Endothelial cell of umbilical vein (primary cell): ENCODE results near the gene IGSF10. TPM values are rescaled to one million over a fixed set of nuclear protein-coding genes. Genes with fewer than 3 reads are reported as not detected.

Source experiments
- BruUV-seq: library from RNA; stranded (reverse); fragments of 400-500 nt; replicated peaks from 2 replicates; lab custom pipeline; 2021; lab: Mats Ljungman, UMichigan
- CTCF ChIA-PET: fragments of 300-600, 350-600 bp; sonication (Branson Sonifier 250); formaldehyde crosslinking; loops from one replicate; lab custom pipeline; 2021; ENCODE audit warnings: antibody characterized with exemption, inconsistent platforms; lab: Charles Lee
- POLR2A ChIA-PET: fragments of 300-600, 350-600 bp; sonication (Branson Sonifier 250); formaldehyde crosslinking; loops from one replicate; lab custom pipeline; 2021; ENCODE audit warnings: antibody characterized with exemption, inconsistent platforms; lab: Charles Lee
- DNase-seq: peaks from one replicate; pipeline ENCODE4 v3.0.0-alpha.2; 2011; ENCODE audit warnings: low read depth, low spot score
- FAIRE-seq: peaks from 2 replicates; lab custom pipeline; 2011; peaks lifted over from hg19 to GRCh38; lab: Jason Lieb, UNC
- H2AFZ ChIP-seq: 2 replicates; pipeline ENCODE4 v1.6.0; 2012; ENCODE audit warnings: low read depth, low read length, control low read depth, inconsistent platforms
- H3K27ac ChIP-seq: 2 replicates; pipeline ENCODE4 v1.5.1; 2011; ENCODE audit warnings: low read depth, mild to moderate bottlenecking, control low read depth, low read length, moderate library complexity; ENCODE audit not compliant: insufficient read depth
- H3K27me3 ChIP-seq, 2 experiments: 2 replicates each; pipeline versions ENCODE4 v1.6.0 to v1.6.1; 2011; ENCODE audit warnings: low read length in 2 of 2, mixed read lengths in 1 of 2; ENCODE audit not compliant: control insufficient read depth in 2 of 2, insufficient read depth in 2 of 2
- H3K36me3 ChIP-seq, 2 experiments: 2 replicates in 1 of 2; 3 replicates in 1 of 2; pipeline ENCODE4 v1.5.1; 2011; ENCODE audit warnings: low read length in 2 of 2, mild to moderate bottlenecking in 1 of 2, moderate library complexity in 1 of 2; ENCODE audit not compliant: control insufficient read depth in 2 of 2, insufficient read depth in 2 of 2; ENCODE audit errors: extremely low read depth in 1 of 2
- H3K4me1 ChIP-seq: 3 replicates; pipeline ENCODE4 v1.5.1; 2011; ENCODE audit warnings: mild to moderate bottlenecking, low read length; ENCODE audit not compliant: control insufficient read depth, insufficient read depth; ENCODE audit errors: extremely low read depth
- H3K4me2 ChIP-seq: 2 replicates; pipeline ENCODE4 v1.6.1; 2011; ENCODE audit warnings: low read length, control low read depth, mixed read lengths; ENCODE audit not compliant: insufficient read depth
- H3K4me3 ChIP-seq, 3 experiments: fragments of 200-600 bp in 1 of 3; sonication (generic), shearing (Covaris generic) in 1 of 3; replicated peaks in 1 of 3; 2 replicates each; pipeline ENCODE4 v1.5.1; 2011 to 2016; ENCODE audit warnings: control low read depth in 3 of 3, low read length in 3 of 3, mild to moderate bottlenecking in 2 of 3, inconsistent platforms in 1 of 3, low read depth in 1 of 3, moderate library complexity in 1 of 3; ENCODE audit not compliant: insufficient read depth in 1 of 3
- H3K79me2 ChIP-seq: 2 replicates; pipeline ENCODE4 v1.6.0; 2012; ENCODE audit warnings: low read length, inconsistent platforms; ENCODE audit not compliant: control insufficient read depth, insufficient read depth
- H3K9ac ChIP-seq: replicated peaks from 2 replicates; pipeline ENCODE3; 2011; ENCODE audit warnings: low read length, control low read depth; ENCODE audit not compliant: insufficient read depth; ENCODE audit errors: extremely low read depth
- H3K9me1 ChIP-seq: replicated peaks from 3 replicates; pipeline ENCODE4 v1.6.0; 2011; ENCODE audit warnings: mild to moderate bottlenecking, low read length; ENCODE audit not compliant: control insufficient read depth, insufficient read depth; ENCODE audit errors: extremely low read depth
- H3K9me3 ChIP-seq: replicated peaks from 2 replicates; pipeline ENCODE4 v1.5.1; 2012; ENCODE audit warnings: low read length, inconsistent platforms; ENCODE audit not compliant: control insufficient read depth, insufficient read depth
- H4K20me1 ChIP-seq: replicated peaks from 2 replicates; pipeline ENCODE3; 2011; ENCODE audit warnings: mild to moderate bottlenecking, low read length; ENCODE audit not compliant: control insufficient read depth, insufficient read depth; ENCODE audit errors: extremely low read depth
- EZH2 ChIP-seq: IDR thresholded peaks from 2 replicates; pipeline ENCODE4 v1.6.1; 2012; ENCODE audit warnings: borderline replicate concordance, low read depth, mild to moderate bottlenecking, moderate library complexity, low read length, inconsistent platforms; ENCODE audit not compliant: severe bottlenecking
- FOS ChIP-seq: IDR thresholded peaks from 2 replicates; pipeline ENCODE4 v1.6.1; 2011; ENCODE audit warnings: mild to moderate bottlenecking, low read length, moderate library complexity, borderline replicate concordance; ENCODE audit not compliant: insufficient read depth
- GATA2 ChIP-seq: IDR thresholded peaks from 2 replicates; pipeline ENCODE4 v1.7.0; 2011; ENCODE audit warnings: low read depth, mild to moderate bottlenecking, moderate library complexity, mixed read lengths, low read length; ENCODE audit not compliant: insufficient read length, insufficient read depth
- MYC ChIP-seq: IDR thresholded peaks from one replicate; pipeline ENCODE4 v1.6.1; 2011; ENCODE audit warnings: mild to moderate bottlenecking, low read depth, low read length
- POLR2A ChIP-seq: IDR thresholded peaks from 2 replicates; pipeline ENCODE4 v1.6.1; 2012; ENCODE audit warnings: low read depth, mild to moderate bottlenecking, control low read depth, low read length
- POLR2AphosphoS5 ChIP-seq: IDR thresholded peaks from 2 replicates; pipeline ENCODE4 v1.6.1; 2012; ENCODE audit warnings: low read depth, mild to moderate bottlenecking, control low read depth, low read length, moderate library complexity; ENCODE audit not compliant: insufficient read depth
- dilution Hi-C: fragments of 300-500 bp; cut with MboI; formaldehyde crosslinking; loops from one replicate; pipeline ENCODE4 v1.15.0; 2019; ENCODE audit warnings: low sequenced_read_pairs; ENCODE audit not compliant: extremely low pct_ligation_motif_present
- intact Hi-C: fragments of 100-400 bp; cut with micrococcal nuclease; formaldehyde crosslinking; loops from one replicate; pipeline ENCODE4 v1.10.0; 2022
- polyA plus RNA-seq, 4 experiments: library from polyadenylated mRNA; depleted of rRNA in 3 of 4; stranded (reverse) in 3 of 4; unstranded in 1 of 4; fragments of >200 nt; gene quantifications; 2 replicates each; pipeline versions ENCODE4 v1.2.1 to v1.2.3, GENCODE V29; 2011 to 2012; ENCODE audit warnings: missing spikeins in 1 of 4
- total RNA-seq: library from RNA; stranded (reverse); gene quantifications from 2 replicates; pipeline ENCODE4 v1.2.3, GENCODE V29; 2021
- TF ChIP-seq, protein P1 (sequence below), 2 donors: IDR thresholded peaks; 1 replicate in 1 of 2; 2 replicates in 1 of 2; pipeline ENCODE4 v1.5.1; 2011; ENCODE audit warnings: low read length in 2 of 2, mild to moderate bottlenecking in 2 of 2, moderate library complexity in 2 of 2, control low read depth in 1 of 2, inconsistent platforms in 1 of 2, low read depth in 1 of 2; ENCODE audit not compliant: insufficient read depth in 1 of 2; ENCODE audit errors: extremely low read depth in 1 of 2
- TF ChIP-seq, protein P2 (sequence below): IDR thresholded peaks from 2 replicates; pipeline ENCODE4 v1.6.1; 2011; ENCODE audit not compliant: insufficient read depth, insufficient read length

Gene IGSF10
- total and polyA plus RNA-seq, 2 donors (not counting 3 experiments of a cell fraction or from before 2014, with no cell fraction given), result 0.01 TPM; not detected in 1

DNA sequence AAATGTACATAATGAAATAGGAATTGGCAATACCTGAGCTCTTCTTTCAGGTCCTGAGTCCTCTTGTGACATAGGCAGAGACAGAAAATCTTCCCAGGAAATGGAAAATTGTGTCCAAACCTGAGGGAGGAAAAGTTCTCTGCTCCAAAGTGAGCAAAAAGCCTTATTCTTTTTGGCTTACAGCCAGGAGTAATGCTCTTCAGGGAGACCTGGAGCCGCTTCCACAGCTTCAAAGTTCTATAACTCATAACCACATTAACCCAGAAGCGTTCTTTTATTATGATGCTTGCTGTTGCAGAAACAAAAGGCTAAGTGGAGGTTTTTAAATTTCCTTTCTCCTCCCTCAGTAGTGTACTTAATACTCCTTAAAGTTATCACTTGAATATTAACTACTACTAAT, 633 bp downstream of the IGSF10 start:
- ChIA-PET CTCF (interaction anchor here (0.7 to 2.0 kb wide), 7 partner anchors 9 to 379 kb away, joined by 3 to 7 read pairs (median 3); no protein-coding TSS in a partner anchor), POLR2A (no interaction called here)
- H3K9me3 ChIP-seq, result no peaks in the 10 kb centered on the region
- peaks cover 3% of the 10 kb centered on the region for H3K4me1 ChIP-seq
- peaks cover 23 to 41% of the 10 kb centered on the region in 2 experiments for H3K27me3 ChIP-seq
- H3K79me2 ChIP-seq, result no peaks in the 10 kb centered on the region
- H3K4me3 ChIP-seq, result no peak overlapping the region
- H3K9me1 ChIP-seq, result no peaks in the 10 kb centered on the region
- TF ChIP-seq FOS, result no peak
- TF ChIP-seq POLR2AphosphoS5, result no peak
- no peak for TF ChIP-seq MYC
- TF ChIP-seq, protein P1, sequence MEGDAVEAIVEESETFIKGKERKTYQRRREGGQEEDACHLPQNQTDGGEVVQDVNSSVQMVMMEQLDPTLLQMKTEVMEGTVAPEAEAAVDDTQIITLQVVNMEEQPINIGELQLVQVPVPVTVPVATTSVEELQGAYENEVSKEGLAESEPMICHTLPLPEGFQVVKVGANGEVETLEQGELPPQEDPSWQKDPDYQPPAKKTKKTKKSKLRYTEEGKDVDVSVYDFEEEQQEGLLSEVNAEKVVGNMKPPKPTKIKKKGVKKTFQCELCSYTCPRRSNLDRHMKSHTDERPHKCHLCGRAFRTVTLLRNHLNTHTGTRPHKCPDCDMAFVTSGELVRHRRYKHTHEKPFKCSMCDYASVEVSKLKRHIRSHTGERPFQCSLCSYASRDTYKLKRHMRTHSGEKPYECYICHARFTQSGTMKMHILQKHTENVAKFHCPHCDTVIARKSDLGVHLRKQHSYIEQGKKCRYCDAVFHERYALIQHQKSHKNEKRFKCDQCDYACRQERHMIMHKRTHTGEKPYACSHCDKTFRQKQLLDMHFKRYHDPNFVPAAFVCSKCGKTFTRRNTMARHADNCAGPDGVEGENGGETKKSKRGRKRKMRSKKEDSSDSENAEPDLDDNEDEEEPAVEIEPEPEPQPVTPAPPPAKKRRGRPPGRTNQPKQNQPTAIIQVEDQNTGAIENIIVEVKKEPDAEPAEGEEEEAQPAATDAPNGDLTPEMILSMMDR (IDR thresholded peaks at IDR 0.05; ENCODE audit: extremely low read depth in 1 of 2, insufficient read depth in 1 of 2, low read depth in 1 of 2, low read length in 2 of 2), result no peak
- no peak for TF ChIP-seq POLR2A
- FAIRE-seq (no peak), DNase-seq (no peak)
- no peaks in the 10 kb centered on the region for H3K36me3 ChIP-seq
- dilution Hi-C loops (no loop called here), intact Hi-C loops (loop anchor here (10.0 kb wide), 1 partner anchor 1115 kb away; no protein-coding TSS in a partner anchor)
- no peak overlapping the region for H3K27ac ChIP-seq
- H3K9ac ChIP-seq, result no peak overlapping the region
- no peak overlapping the region for H3K4me2 ChIP-seq
- no TSS peak for BruUV-seq
- H2AFZ ChIP-seq, result no peak overlapping the region
- H4K20me1 ChIP-seq, result no peaks in the 10 kb centered on the region

DNA sequence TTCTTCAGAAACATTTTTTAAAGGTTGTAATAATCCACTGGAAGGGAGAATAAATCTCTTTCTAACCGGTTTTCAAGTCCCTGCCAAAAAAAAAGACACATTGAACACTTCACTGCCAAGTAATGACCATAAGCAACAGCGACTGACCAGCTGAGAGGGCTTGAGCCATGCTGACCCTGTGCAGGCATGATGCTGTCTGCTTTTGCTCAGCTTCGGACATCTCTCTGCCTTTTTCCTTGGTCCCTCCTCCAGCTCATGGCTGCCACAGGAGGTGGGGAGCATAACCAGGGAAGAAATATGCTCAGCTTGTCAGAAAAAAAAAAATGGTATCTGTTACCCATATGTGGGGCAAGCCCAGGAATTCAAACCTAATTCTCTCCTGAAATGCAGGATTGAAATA, 1.5 kb downstream of the IGSF10 start:
- no peak overlapping the region for H2AFZ ChIP-seq
- intact Hi-C loops, result no loop called here
- H3K4me2 ChIP-seq, result no peak overlapping the region
- no peaks in the 10 kb centered on the region for H4K20me1 ChIP-seq
- no peaks in the 10 kb centered on the region for H3K9me1 ChIP-seq
- H3K36me3 ChIP-seq, result no peaks in the 10 kb centered on the region
- no TSS peak for BruUV-seq
- FAIRE-seq, result no peak
- peaks cover 23 to 39% of the 10 kb centered on the region in 2 experiments for H3K27me3 ChIP-seq
- CTCF ChIA-PET, result interaction anchor here (0.7 to 2.0 kb wide), 3 partner anchors 10 to 254 kb away, joined by 3 to 7 read pairs (median 5); no protein-coding TSS in a partner anchor
- TF ChIP-seq, protein P2, sequence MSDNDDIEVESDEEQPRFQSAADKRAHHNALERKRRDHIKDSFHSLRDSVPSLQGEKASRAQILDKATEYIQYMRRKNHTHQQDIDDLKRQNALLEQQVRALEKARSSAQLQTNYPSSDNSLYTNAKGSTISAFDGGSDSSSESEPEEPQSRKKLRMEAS, result no peak
- TF ChIP-seq POLR2A (no peak), MYC (no peak), EZH2 (no peak), GATA2 (no peak)
- no peak for DNase-seq
- H3K9me3 ChIP-seq, result no peaks in the 10 kb centered on the region
- no peak overlapping the region for H3K27ac ChIP-seq
- H3K4me1 ChIP-seq, result peaks cover 3% of the 10 kb centered on the region
- no peak overlapping the region for H3K4me3 ChIP-seq
- no peaks in the 10 kb centered on the region for H3K79me2 ChIP-seq
- POLR2A ChIA-PET, result no interaction called here
- no peak overlapping the region for H3K9ac ChIP-seq
- dilution Hi-C loops, result no loop called here
